HEK293 (cell line): Measurements from ENCODE around the gene NDUFAF5.

ENCODE experiments used
- MEIS1 ChIP-seq: sonication (generic); formaldehyde crosslinking; IDR thresholded peaks from 2 replicates; pipeline ENCODE4 v1.8.1; 2022; ENCODE audit warnings: missing genetic modification reagents, mild to moderate bottlenecking, borderline replicate concordance
- ZNF266 ChIP-seq: fragments of 450-650 bp; formaldehyde crosslinking; IDR thresholded peaks from 2 replicates; pipeline ENCODE4 v1.5.1; 2016; ENCODE audit warnings: missing biosample characterization, missing genetic modification characterization, low read depth
- ZNF302 ChIP-seq: fragments of 450-650 bp; formaldehyde crosslinking; IDR thresholded peaks from 2 replicates; pipeline ENCODE4 v1.5.1; 2016; ENCODE audit warnings: missing biosample characterization, missing genetic modification characterization, low read depth
- ZNF521 ChIP-seq: fragments of 450-650 bp; formaldehyde crosslinking; IDR thresholded peaks from 2 replicates; pipeline ENCODE4 v1.5.1; 2017; ENCODE audit warnings: missing biosample characterization, mild to moderate bottlenecking, missing genetic modification characterization
- ZNF664 ChIP-seq: fragments of 450-650 bp; formaldehyde crosslinking; IDR thresholded peaks from 2 replicates; pipeline ENCODE4 v1.5.1; 2016; ENCODE audit warnings: missing biosample characterization, missing genetic modification characterization
- TF ChIP-seq, protein P1 (sequence below): fragments of 450-650 bp; formaldehyde crosslinking; conservative IDR thresholded peaks from 2 replicates; pipeline ENCODE4 v1.5.1; 2016; ENCODE audit warnings: low read depth, missing biosample characterization, missing genetic modification characterization
- TF ChIP-seq, protein P2 (sequence below): fragments of 450-650 bp; formaldehyde crosslinking; IDR thresholded peaks from 2 replicates; pipeline ENCODE4 v1.5.1; 2016; ENCODE audit warnings: missing biosample characterization, missing genetic modification characterization
- TF ChIP-seq, protein P3 (sequence below): fragments of 450-650 bp; formaldehyde crosslinking; IDR thresholded peaks from 2 replicates; pipeline ENCODE4 v1.5.1; 2016; ENCODE audit warnings: missing biosample characterization, missing genetic modification characterization
- TF ChIP-seq, protein P4 (sequence below): fragments of 450-650 bp; formaldehyde crosslinking; IDR thresholded peaks from 2 replicates; pipeline ENCODE4 v1.5.1; 2016; ENCODE audit warnings: missing biosample characterization, missing genetic modification characterization

DNA sequence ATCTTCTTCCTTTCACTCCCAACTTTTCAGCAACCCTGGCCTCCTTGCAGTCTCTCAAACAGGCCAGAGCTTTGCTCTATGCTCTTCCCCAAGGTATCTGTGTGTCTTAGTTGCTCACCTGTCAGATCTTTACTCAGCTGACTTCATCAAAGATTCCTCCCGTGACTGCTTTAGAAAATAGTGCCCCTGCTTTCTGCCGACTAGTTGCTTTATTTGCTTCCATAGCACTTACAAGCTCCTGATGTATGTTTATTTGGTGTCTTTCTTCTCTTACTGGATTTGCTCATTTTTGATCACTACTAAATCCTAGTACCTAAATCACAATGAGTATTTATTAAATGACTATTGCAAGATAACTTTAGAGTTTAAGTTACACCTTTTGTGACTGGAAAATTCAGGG, 5.9 kb downstream of the NDUFAF5 start:
- TF ChIP-seq MEIS1 (CRISPR knock-in tag) (no peak), ZNF664 (tag by site-specific recombination) (no peak), ZNF521 (tag by site-specific recombination) (no peak), ZNF302 (tag by site-specific recombination) (no peak), ZNF266 (no peak)
- TF ChIP-seq, protein P1, sequence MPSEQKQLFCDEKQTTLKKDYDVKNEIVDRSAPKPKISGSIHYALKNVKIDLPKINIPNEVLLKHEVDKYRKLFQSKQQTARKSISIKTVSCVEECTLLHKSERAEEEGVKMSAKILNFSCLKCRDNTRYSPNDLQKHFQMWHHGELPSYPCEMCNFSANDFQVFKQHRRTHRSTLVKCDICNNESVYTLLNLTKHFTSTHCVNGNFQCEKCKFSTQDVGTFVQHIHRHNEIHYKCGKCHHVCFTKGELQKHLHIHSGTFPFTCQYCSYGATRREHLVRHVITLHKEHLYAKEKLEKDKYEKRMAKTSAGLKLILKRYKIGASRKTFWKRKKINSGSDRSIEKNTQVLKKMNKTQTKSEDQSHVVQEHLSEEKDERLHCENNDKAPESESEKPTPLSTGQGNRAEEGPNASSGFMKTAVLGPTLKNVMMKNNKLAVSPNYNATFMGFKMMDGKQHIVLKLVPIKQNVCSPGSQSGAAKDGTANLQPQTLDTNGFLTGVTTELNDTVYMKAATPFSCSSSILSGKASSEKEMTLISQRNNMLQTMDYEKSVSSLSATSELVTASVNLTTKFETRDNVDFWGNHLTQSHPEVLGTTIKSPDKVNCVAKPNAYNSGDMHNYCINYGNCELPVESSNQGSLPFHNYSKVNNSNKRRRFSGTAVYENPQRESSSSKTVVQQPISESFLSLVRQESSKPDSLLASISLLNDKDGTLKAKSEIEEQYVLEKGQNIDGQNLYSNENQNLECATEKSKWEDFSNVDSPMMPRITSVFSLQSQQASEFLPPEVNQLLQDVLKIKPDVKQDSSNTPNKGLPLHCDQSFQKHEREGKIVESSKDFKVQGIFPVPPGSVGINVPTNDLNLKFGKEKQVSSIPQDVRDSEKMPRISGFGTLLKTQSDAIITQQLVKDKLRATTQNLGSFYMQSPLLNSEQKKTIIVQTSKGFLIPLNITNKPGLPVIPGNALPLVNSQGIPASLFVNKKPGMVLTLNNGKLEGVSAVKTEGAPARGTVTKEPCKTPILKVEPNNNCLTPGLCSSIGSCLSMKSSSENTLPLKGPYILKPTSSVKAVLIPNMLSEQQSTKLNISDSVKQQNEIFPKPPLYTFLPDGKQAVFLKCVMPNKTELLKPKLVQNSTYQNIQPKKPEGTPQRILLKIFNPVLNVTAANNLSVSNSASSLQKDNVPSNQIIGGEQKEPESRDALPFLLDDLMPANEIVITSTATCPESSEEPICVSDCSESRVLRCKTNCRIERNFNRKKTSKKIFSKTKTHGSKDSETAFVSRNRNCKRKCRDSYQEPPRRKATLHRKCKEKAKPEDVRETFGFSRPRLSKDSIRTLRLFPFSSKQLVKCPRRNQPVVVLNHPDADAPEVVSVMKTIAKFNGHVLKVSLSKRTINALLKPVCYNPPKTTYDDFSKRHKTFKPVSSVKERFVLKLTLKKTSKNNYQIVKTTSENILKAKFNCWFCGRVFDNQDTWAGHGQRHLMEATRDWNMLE (tag by site-specific recombination): no peak
- TF ChIP-seq, protein P2, sequence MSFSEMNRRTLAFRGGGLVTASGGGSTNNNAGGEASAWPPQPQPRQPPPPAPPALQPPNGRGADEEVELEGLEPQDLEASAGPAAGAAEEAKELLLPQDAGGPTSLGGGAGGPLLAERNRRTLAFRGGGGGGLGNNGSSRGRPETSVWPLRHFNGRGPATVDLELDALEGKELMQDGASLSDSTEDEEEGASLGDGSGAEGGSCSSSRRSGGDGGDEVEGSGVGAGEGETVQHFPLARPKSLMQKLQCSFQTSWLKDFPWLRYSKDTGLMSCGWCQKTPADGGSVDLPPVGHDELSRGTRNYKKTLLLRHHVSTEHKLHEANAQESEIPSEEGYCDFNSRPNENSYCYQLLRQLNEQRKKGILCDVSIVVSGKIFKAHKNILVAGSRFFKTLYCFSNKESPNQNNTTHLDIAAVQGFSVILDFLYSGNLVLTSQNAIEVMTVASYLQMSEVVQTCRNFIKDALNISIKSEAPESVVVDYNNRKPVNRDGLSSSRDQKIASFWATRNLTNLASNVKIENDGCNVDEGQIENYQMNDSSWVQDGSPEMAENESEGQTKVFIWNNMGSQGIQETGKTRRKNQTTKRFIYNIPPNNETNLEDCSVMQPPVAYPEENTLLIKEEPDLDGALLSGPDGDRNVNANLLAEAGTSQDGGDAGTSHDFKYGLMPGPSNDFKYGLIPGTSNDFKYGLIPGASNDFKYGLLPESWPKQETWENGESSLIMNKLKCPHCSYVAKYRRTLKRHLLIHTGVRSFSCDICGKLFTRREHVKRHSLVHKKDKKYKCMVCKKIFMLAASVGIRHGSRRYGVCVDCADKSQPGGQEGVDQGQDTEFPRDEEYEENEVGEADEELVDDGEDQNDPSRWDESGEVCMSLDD (tag by site-specific recombination): no peak
- TF ChIP-seq, protein P3, sequence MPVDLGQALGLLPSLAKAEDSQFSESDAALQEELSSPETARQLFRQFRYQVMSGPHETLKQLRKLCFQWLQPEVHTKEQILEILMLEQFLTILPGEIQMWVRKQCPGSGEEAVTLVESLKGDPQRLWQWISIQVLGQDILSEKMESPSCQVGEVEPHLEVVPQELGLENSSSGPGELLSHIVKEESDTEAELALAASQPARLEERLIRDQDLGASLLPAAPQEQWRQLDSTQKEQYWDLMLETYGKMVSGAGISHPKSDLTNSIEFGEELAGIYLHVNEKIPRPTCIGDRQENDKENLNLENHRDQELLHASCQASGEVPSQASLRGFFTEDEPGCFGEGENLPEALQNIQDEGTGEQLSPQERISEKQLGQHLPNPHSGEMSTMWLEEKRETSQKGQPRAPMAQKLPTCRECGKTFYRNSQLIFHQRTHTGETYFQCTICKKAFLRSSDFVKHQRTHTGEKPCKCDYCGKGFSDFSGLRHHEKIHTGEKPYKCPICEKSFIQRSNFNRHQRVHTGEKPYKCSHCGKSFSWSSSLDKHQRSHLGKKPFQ (tag by site-specific recombination): no peak
- TF ChIP-seq, protein P4, sequence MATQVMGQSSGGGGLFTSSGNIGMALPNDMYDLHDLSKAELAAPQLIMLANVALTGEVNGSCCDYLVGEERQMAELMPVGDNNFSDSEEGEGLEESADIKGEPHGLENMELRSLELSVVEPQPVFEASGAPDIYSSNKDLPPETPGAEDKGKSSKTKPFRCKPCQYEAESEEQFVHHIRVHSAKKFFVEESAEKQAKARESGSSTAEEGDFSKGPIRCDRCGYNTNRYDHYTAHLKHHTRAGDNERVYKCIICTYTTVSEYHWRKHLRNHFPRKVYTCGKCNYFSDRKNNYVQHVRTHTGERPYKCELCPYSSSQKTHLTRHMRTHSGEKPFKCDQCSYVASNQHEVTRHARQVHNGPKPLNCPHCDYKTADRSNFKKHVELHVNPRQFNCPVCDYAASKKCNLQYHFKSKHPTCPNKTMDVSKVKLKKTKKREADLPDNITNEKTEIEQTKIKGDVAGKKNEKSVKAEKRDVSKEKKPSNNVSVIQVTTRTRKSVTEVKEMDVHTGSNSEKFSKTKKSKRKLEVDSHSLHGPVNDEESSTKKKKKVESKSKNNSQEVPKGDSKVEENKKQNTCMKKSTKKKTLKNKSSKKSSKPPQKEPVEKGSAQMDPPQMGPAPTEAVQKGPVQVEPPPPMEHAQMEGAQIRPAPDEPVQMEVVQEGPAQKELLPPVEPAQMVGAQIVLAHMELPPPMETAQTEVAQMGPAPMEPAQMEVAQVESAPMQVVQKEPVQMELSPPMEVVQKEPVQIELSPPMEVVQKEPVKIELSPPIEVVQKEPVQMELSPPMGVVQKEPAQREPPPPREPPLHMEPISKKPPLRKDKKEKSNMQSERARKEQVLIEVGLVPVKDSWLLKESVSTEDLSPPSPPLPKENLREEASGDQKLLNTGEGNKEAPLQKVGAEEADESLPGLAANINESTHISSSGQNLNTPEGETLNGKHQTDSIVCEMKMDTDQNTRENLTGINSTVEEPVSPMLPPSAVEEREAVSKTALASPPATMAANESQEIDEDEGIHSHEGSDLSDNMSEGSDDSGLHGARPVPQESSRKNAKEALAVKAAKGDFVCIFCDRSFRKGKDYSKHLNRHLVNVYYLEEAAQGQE (tag by site-specific recombination): no peak
